K562 (cell line): ENCODE results near the gene PRICKLE3. TPM values are rescaled to one million over a fixed set of nuclear protein-coding genes. Genes with fewer than 3 reads are reported as not detected.

ENCODE experiments used
- ATAC-seq: fragments of 200-7000 bp; cut with Tn5 transposase; 3 replicates; pipeline ENCODE4 v1.9.1; 2020; ENCODE audit warnings: moderate library complexity
- BruUV-seq: library from RNA; stranded (reverse); fragments of 400-500 nt; replicated peaks from 2 replicates; lab custom pipeline; 2021; lab: Mats Ljungman, UMichigan
- CTCF ChIA-PET: fragments of 300-600 bp; formaldehyde crosslinking; extraction: SDS; loops from one replicate; lab custom pipeline; 2021; ENCODE audit warnings: low intra/inter-chr PET ratio; lab: Yijun Ruan, JAX
- POLR2A ChIA-PET: fragments of 300-600, 350-650 bp; sonication (Branson Sonifier 250); formaldehyde crosslinking; extraction: SDS; loops from one replicate; lab custom pipeline; 2021; ENCODE audit warnings: antibody characterized with exemption, inconsistent platforms; lab: Yijun Ruan, JAX
- DNase-seq, 4 experiments: peaks; one replicate each; pipeline versions ENCODE4 v3.0.0 to v3.0.0-alpha.2; 2011 to 2018; ENCODE audit warnings: low spot score in 3 of 4, mixed read lengths in 3 of 4; ENCODE audit errors: extremely low read depth in 1 of 4
- FAIRE-seq: peaks from 2 replicates; lab custom pipeline; 2011; peaks lifted over from hg19 to GRCh38; lab: Jason Lieb, UNC
- H2AFZ ChIP-seq: 2 replicates; pipeline ENCODE4 v1.6.0; 2011; ENCODE audit warnings: low read depth, low read length, control low read depth, inconsistent platforms
- H3K27ac ChIP-seq: fragments of 200-600 bp; 3 replicates; pipeline ENCODE4 v1.8.0; 2011; ENCODE audit warnings: low read depth, mild to moderate bottlenecking, control low read depth, inconsistent platforms, low read length, moderate library complexity, mixed read lengths; ENCODE audit errors: extremely low read depth
- H3K27me3 ChIP-seq, 2 experiments: fragments of 300-600 bp in 1 of 2; 2 replicates in 1 of 2; 3 replicates in 1 of 2; pipeline versions ENCODE4 v1.6.0 to v1.8.0; 2011; ENCODE audit warnings: inconsistent platforms in 2 of 2, low read length in 2 of 2, mild to moderate bottlenecking in 1 of 2, mixed read lengths in 1 of 2, moderate library complexity in 1 of 2; ENCODE audit not compliant: control insufficient read depth in 2 of 2, insufficient read depth in 2 of 2
- H3K36me3 ChIP-seq: fragments of 300-600 bp; 3 replicates; pipeline ENCODE4 v1.8.0; 2011; ENCODE audit warnings: mild to moderate bottlenecking, low read length, inconsistent platforms; ENCODE audit not compliant: control insufficient read depth, insufficient read depth
- H3K4me1 ChIP-seq, 2 experiments: fragments of 200-600 bp in 1 of 2; replicated peaks in 1 of 2; 2 replicates in 1 of 2; 3 replicates in 1 of 2; pipeline versions ENCODE4 v1.5.1 to v1.8.0; 2011; ENCODE audit warnings: inconsistent platforms in 2 of 2, low read length in 2 of 2, mild to moderate bottlenecking in 1 of 2, mixed read lengths in 1 of 2, moderate library complexity in 1 of 2; ENCODE audit not compliant: control insufficient read depth in 2 of 2, insufficient read depth in 2 of 2
- H3K4me2 ChIP-seq: 2 replicates; pipeline ENCODE4 v1.6.1; 2011; ENCODE audit warnings: low read length, control low read depth, inconsistent platforms, mixed read lengths; ENCODE audit not compliant: insufficient read depth
- H3K4me3 ChIP-seq: fragments of 200-600 bp; sonication (generic), shearing (Covaris generic); 2 replicates; pipeline ENCODE4 v1.5.1; 2016; ENCODE audit warnings: control low read depth, inconsistent platforms
- H3K79me2 ChIP-seq: fragments of 200-600 bp; 3 replicates; pipeline ENCODE4 v1.8.0; 2011; ENCODE audit warnings: low read length, inconsistent platforms; ENCODE audit not compliant: control insufficient read depth, insufficient read depth
- H3K9ac ChIP-seq, 2 experiments: 2 replicates each; pipeline versions ENCODE4 v1.6.0 to v1.6.1; 2011; ENCODE audit warnings: low read depth in 2 of 2, low read length in 2 of 2, control low read depth in 1 of 2, inconsistent platforms in 1 of 2, mild to moderate bottlenecking in 1 of 2, mixed read lengths in 1 of 2; ENCODE audit not compliant: insufficient read depth in 1 of 2
- H3K9me1 ChIP-seq: one replicate; pipeline ENCODE4 v1.6.0; 2011; ENCODE audit warnings: inconsistent platforms, mild to moderate bottlenecking, low read length, moderate library complexity; ENCODE audit not compliant: control insufficient read depth, insufficient read depth
- H3K9me3 ChIP-seq: replicated peaks from 2 replicates; pipeline ENCODE4 v1.5.1; 2011; ENCODE audit warnings: low read depth, low read length, inconsistent platforms; ENCODE audit not compliant: control insufficient read depth, insufficient read depth
- H4K20me1 ChIP-seq: replicated peaks from 2 replicates; pipeline ENCODE4 v1.6.1; 2011; ENCODE audit warnings: low read length, inconsistent platforms, mixed read lengths; ENCODE audit not compliant: control insufficient read depth, insufficient read depth
- ARID2 ChIP-seq: fragments of 450-650 bp; IDR thresholded peaks from 2 replicates; pipeline ENCODE4 v1.6.1; 2017; ENCODE audit warnings: antibody characterized with exemption, mild to moderate bottlenecking
- ELK1 ChIP-seq: sonication (generic); formaldehyde crosslinking; IDR thresholded peaks from 2 replicates; pipeline ENCODE4 v1.8.1; 2022; ENCODE audit warnings: missing genetic modification reagents
- GATAD2A ChIP-seq: fragments of 450-650 bp; IDR thresholded peaks from 2 replicates; pipeline ENCODE4 v1.6.1; 2017
- LEF1 ChIP-seq: fragments of 450-650 bp; IDR thresholded peaks from 2 replicates; pipeline ENCODE4 v1.6.1; 2016; ENCODE audit warnings: mild to moderate bottlenecking
- PCBP2 ChIP-seq: fragments of 200-400 bp; formaldehyde crosslinking; IDR thresholded peaks from 2 replicates; pipeline ENCODE4 v1.6.1; 2018; ENCODE audit warnings: low read length, low read depth, mild to moderate bottlenecking, moderate library complexity; ENCODE audit not compliant: poor library complexity, severe bottlenecking
- SETDB1 ChIP-seq: IDR thresholded peaks from one replicate; pipeline ENCODE4 v1.6.1; 2012; ENCODE audit warnings: low read length, control low read depth, inconsistent platforms
- TAF9B ChIP-seq: fragments of 450-650 bp; IDR thresholded peaks from 2 replicates; pipeline ENCODE4 v1.6.1; 2018; ENCODE audit warnings: mild to moderate bottlenecking; ENCODE audit not compliant: partially characterized antibody
- TFE3 ChIP-seq: fragments of 450-650 bp; formaldehyde crosslinking; IDR thresholded peaks from 2 replicates; pipeline ENCODE4 v1.4.0; 2020; ENCODE audit warnings: mild to moderate bottlenecking, mixed read lengths
- YY1 ChIP-seq, 3 experiments: IDR thresholded peaks; 2 replicates each; pipeline ENCODE4 v1.6.1; 2011; ENCODE audit warnings: low read length in 2 of 3, mild to moderate bottlenecking in 2 of 3, moderate library complexity in 2 of 3, borderline replicate concordance in 1 of 3, control low read depth in 1 of 3, low read depth in 1 of 3; ENCODE audit not compliant: insufficient read depth in 3 of 3, insufficient replicate concordance in 2 of 3, control insufficient read depth in 1 of 3, insufficient read length in 1 of 3; ENCODE audit errors: extremely low read depth in 1 of 3
- ZBTB11 ChIP-seq, 3 experiments: fragments of 200-800 bp in 1 of 3; fragments of 250-450 bp in 1 of 3; fragments of 450-650 bp in 1 of 3; sonication (Bioruptor Pico) in 1 of 3; sonication (Bioruptor generic) in 1 of 3; formaldehyde crosslinking in 1 of 3; IDR thresholded peaks; 2 replicates each; pipeline versions ENCODE4 v1.6.1 to v1.8.0; 2016 to 2022; ENCODE audit warnings: mild to moderate bottlenecking in 2 of 3, missing genetic modification characterization in 2 of 3, missing compliant biosample characterization in 1 of 3, moderate library complexity in 1 of 3
- ZKSCAN1 ChIP-seq: fragments of 150-350 bp; IDR thresholded peaks from 2 replicates; pipeline ENCODE4 v1.6.1; 2016; ENCODE audit warnings: low read depth, low read length
- ZNF124 ChIP-seq: sonication (generic); formaldehyde crosslinking; IDR thresholded peaks from 2 replicates; pipeline ENCODE4 v1.8.1; 2022; ENCODE audit warnings: missing genetic modification reagents
- ZNF780A ChIP-seq: fragments of 250-450 bp; sonication (Bioruptor Pico); IDR thresholded peaks from 2 replicates; pipeline ENCODE4 v1.5.0; 2021; ENCODE audit warnings: mild to moderate bottlenecking
- WGBS: fragments of 100-300 bp; shearing (Covaris generic); methylation state at CpG from one replicate; pipeline ENCODE4 v1.1.6; 2016; ENCODE audit warnings: low coverage, mixed read lengths; ENCODE audit not compliant: insufficient coverage; ENCODE audit errors: missing lambda C conversion rate; 5-methylcytosine and 5-hydroxymethylcytosine counted together
- in situ Hi-C: fragments of 300-500 bp; cut with MboI; formaldehyde crosslinking; loops from 4 replicates; pipeline ENCODE4 v1.15.0; 2018; ENCODE audit warnings: inconsistent platforms, mixed read lengths
- intact Hi-C: fragments of 100-400 bp; cut with micrococcal nuclease; formaldehyde crosslinking; loops from 2 replicates; pipeline ENCODE4 v1.14.2; 2022
- polyA plus RNA-seq, 8 experiments: library from polyadenylated mRNA; depleted of rRNA in 4 of 8; stranded (reverse) in 5 of 8; unstranded in 3 of 8; fragments of >200 nt; fragmentation: Nextera tagmentation in 2 of 8; fragmentation: Illumina TruSeq in 1 of 8; extraction: Ambion mirVana in 2 of 8; extraction: Trizol in 1 of 8; gene quantifications; 2 replicates each; pipeline versions ENCODE4 v1.2.1 to v1.2.3, GENCODE V29; 2011 to 2014; ENCODE audit warnings: inconsistent platforms in 1 of 8, missing spikeins in 1 of 8
- total RNA-seq, 7 experiments: library from RNA; depleted of rRNA in 6 of 7; stranded (reverse); fragments of >200 nt in 6 of 7; fragmentation: Illumina TruSeq in 2 of 7; extraction: Trizol in 2 of 7; gene quantifications; 2 replicates each; pipeline versions ENCODE4 v1.2.1 to v1.2.3, GENCODE V29; 2011 to 2021; ENCODE audit warnings: low replicate concordance in 1 of 7

Gene PRICKLE3
- total and polyA plus RNA-seq, 9 of the 15 experiments (the other 6 are each of a cell fraction or from before 2014, with no cell fraction given): 1.1 to 44.3 (median 14.0) TPM

DNA sequence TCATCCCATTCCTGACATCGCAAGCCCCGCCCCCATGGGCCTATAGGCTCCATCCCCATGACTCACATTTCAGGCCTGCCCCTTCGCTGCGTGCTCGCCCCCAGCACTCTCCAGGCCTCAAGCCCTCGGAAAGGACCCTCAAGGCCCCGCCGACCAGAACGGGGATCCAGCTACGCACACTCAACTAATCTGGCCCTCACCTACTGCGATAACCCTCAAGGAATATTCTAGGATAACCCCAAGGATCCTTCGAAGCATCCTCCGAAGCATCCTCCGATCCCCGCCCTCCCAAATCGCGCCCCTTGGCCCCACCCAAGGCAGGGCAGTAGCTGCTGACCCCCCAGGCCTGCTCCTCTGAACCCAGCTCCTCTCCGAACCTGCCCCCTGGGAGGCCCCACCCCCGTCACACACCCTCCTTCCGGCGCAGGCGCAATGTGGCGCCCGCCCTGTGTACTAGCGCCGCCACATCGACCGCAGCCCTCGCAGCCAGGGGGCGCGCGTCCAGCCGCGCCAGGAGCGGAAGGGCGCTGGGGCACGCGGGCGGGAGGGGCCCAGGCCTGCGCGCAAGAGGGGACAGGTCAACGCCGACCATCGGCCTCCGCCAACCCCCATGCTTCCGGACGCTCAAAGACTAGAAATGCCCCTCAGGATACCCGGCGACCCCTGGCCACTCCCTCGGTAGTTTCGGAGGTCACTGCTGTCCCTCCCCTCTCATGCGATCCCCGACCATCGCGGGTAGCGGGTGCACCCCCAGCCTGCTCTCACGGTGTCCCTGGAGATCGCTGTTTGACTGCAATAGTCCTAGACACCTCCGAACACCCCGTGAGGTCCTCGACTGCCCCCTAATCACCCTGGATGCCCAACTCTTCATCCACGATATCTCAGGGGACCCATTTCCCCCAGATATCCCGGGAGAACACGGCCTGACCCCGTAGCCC lies 30.0 kb downstream of the PRICKLE3 start:
- no peaks in the 10 kb centered on the region for H3K27me3 ChIP-seq
- intact Hi-C loops: no loop called here
- CTCF ChIA-PET: no interaction called here
- H3K9me3 ChIP-seq: no peaks in the 10 kb centered on the region; the same call in 1 of the 2 replicates
- peak overlapping the region; percentile 89 for H3K4me2 ChIP-seq
- in situ Hi-C loops: no loop called here
- 4% methylated on average over 35 of the region's 65 CpGs for WGBS
- no peaks in the 10 kb centered on the region for H3K36me3 ChIP-seq
- BruUV-seq: no TSS peak
- FAIRE-seq: no peak
- H3K79me2 ChIP-seq: peaks cover 10% of the 10 kb centered on the region; the same call in 2 of the 3 replicates
- POLR2A ChIA-PET: interaction anchor here (0.6 to 1.5 kb wide), 3 partner anchors 11 to 16 kb away, joined by 3 read pairs; partner anchors contain the start of gene PLP2
- DNase-seq: peak; percentile 88 to 95 (median 90)
- peak; percentile 91 for ATAC-seq
- peak overlapping the region; percentile 88 for H2AFZ ChIP-seq
- H3K4me1 ChIP-seq: peaks cover 0 to 28% of the 10 kb centered on the region in 2 experiments; a peak in 4 of 5 replicates
- no peaks in the 10 kb centered on the region for H3K9me1 ChIP-seq
- H4K20me1 ChIP-seq: no peaks in the 10 kb centered on the region
- peak overlapping the region; percentile 78 to 88 for H3K9ac ChIP-seq
- peak overlapping the region; percentile 44 for H3K4me3 ChIP-seq
- peak overlapping the region; percentile 91 for H3K27ac ChIP-seq
- TF ChIP-seq TFE3 (CRISPR knock-in tag): no peak
- TF ChIP-seq SETDB1: no peak
- peak; percentile 68 for TF ChIP-seq ZKSCAN1
- TF ChIP-seq TAF9B: no peak
- TF ChIP-seq ZBTB11 (CRISPR knock-in tag; IDR thresholded peaks at IDR 0.05): 0 out of 6 replicates have a peak, but pooled peaks of 1 of the 3 experiments have one; percentile 20
- TF ChIP-seq ELK1 (CRISPR knock-in tag): no peak
- TF ChIP-seq ZNF124 (CRISPR knock-in tag): no peak
- peak in 2 of 3 experiments; percentile 54 to 61 for TF ChIP-seq YY1 (IDR thresholded peaks at IDR 0.05; ENCODE audit: borderline replicate concordance in 1 of 3, control insufficient read depth in 1 of 3, extremely low read depth in 1 of 3, insufficient read depth in 3 of 3, insufficient read length in 1 of 3, insufficient replicate concordance in 2 of 3, low read depth in 1 of 3, low read length in 2 of 3)
- TF ChIP-seq ZNF780A (CRISPR knock-in tag): no peak
- peak; percentile 62; the same call in 1 of the 2 replicates for TF ChIP-seq GATAD2A
- no peak for TF ChIP-seq LEF1
- no peak for TF ChIP-seq ARID2
- TF ChIP-seq PCBP2: no peak
